AG09319 (cell line): ENCODE measurements around the gene JAZF1.

ENCODE experiments used
- DNase-seq: peaks from one replicate; pipeline ENCODE4 v3.0.0-alpha.2; 2010; ENCODE audit warnings: low read depth; ENCODE audit errors: extremely low read depth
- CTCF ChIP-seq: IDR thresholded peaks from 2 replicates; pipeline ENCODE4 v1.5.1; 2011; ENCODE audit warnings: low read depth, mild to moderate bottlenecking, inconsistent platforms, low read length, moderate library complexity

JAZF1 gene

GRCh38 chr7:28145931-28146330 lies 34.7 kb downstream of the JAZF1 start:
- DNase-seq = no peak
- no peak for TF ChIP-seq CTCF

GRCh38 chr7:28145090-28145626 lies 35.4 kb downstream of the JAZF1 start:
- no peak for TF ChIP-seq CTCF
- no peak for DNase-seq

GRCh38 chr7:28144266-28144665 lies 36.3 kb downstream of the JAZF1 start:
- DNase-seq = no peak
- TF ChIP-seq CTCF = no peak

GRCh38 chr7:28142650-28143049 lies 37.9 kb downstream of the JAZF1 start:
- DNase-seq = no peak
- TF ChIP-seq CTCF = no peak

- TF ChIP-seq CTCF = no peak
- DNase-seq = no peak
Observed at GRCh38 chr7:28140979-28141378, 39.6 kb downstream of the JAZF1 start.

GRCh38 chr7:28138837-28139236 lies 41.8 kb downstream of the JAZF1 start:
- TF ChIP-seq CTCF = no peak
- no peak for DNase-seq

- TF ChIP-seq CTCF = no peak
- no peak for DNase-seq
Observed at GRCh38 chr7:28137463-28137862, 43.1 kb downstream of the JAZF1 start.
